PFSK-1 (cell line): ENCODE measurements around the gene TYMP.

Experiments used
- FOXP2 ChIP-seq: optimal IDR thresholded peaks from 2 replicates; pipeline ENCODE3; 2011; ENCODE audit warnings: borderline replicate concordance, control low read depth, inconsistent platforms; ENCODE audit not compliant: insufficient read depth; ENCODE audit errors: extremely low read length, extremely low read depth
- POLR2AphosphoS5 ChIP-seq: IDR thresholded peaks from 2 replicates; pipeline ENCODE4 v1.6.1; 2012; ENCODE audit warnings: low read depth, mild to moderate bottlenecking, control low read depth, low read length, moderate library complexity
- REST ChIP-seq, 2 experiments: IDR thresholded peaks; 2 replicates each; pipeline versions ENCODE4 v1.6.1 to v1.8.0; 2011 to 2012; ENCODE audit warnings: low read depth in 2 of 2, low read length in 2 of 2, control low read depth in 1 of 2, inconsistent platforms in 1 of 2, mild to moderate bottlenecking in 1 of 2, moderate library complexity in 1 of 2; ENCODE audit not compliant: insufficient read depth in 1 of 2
- SIN3A ChIP-seq: IDR thresholded peaks from 2 replicates; pipeline ENCODE4 v1.6.1; 2012; ENCODE audit warnings: mild to moderate bottlenecking, low read length, moderate library complexity, borderline replicate concordance; ENCODE audit not compliant: insufficient read depth
- TAF1 ChIP-seq: IDR thresholded peaks from 2 replicates; pipeline ENCODE4 v1.6.1; 2012; ENCODE audit warnings: low read length, control low read depth, borderline replicate concordance; ENCODE audit not compliant: insufficient read depth

GRCh38 chr22:50531546-50531961, 1.7 kb upstream of the TYMP start:
- TF ChIP-seq TAF1 (no peak), POLR2AphosphoS5 (no peak), SIN3A (no peak), REST (IDR thresholded peaks at IDR 0.05; ENCODE audit: insufficient read depth in 1 of 2, low read depth in 2 of 2, low read length in 2 of 2) (no peak), FOXP2 (no peak)
